ENCODE data around the gene RPL10. TPM values are rescaled to one million over a fixed set of nuclear protein-coding genes. Genes with fewer than 3 reads are reported as not detected.

Gene RPL10
- total RNA-seq, 1 donor from 2014 or later = 1,850 TPM

DNA sequence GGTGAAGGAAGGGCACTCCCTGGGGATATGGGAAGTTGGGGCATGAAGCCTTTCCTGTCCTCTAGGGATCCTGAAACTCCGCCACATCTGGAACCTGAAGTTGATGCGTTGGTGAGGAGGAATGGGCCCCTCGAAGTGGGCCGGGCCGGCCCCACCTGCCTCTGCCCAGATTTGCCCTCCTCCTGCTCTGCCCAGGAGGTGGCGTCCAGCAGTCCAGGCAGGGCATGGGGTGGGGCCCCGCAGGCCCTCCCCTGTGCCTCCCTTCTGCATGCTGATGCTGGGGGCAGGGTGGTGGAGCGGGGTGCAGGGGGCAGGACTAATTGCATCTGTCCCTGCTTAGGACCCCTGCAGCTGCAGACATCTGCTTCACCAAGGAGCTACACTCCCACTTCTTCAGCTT is 15.0 kb downstream of the RPL10 start:
- intact Hi-C loops (cut with micrococcal nuclease) = no loop called here
- Histone ChIP-seq H3K4me1 (peaks cover 27% of the 10 kb centered on the region), H3K27me3 (ENCODE audit: low read depth) (no peaks in the 10 kb centered on the region)

DNA sequence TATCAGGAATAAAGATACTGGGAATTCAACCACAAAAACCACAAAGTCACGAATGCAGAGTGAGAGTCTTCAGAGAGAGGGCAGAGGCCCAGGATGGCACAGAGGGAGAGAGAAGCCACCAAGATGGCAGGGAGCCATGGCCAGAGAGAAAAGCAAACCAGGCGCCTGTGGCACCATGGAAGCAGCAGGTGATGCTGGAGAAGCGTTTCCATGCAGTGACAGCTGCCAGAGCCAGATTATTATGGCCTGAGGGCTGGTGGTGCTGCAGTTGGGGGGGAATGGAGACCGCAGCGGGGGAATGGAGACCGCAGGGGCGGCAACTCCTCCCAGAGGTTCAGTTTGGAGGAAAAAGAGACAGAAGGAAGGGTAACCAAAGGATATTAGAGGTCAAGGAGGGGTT is 19.0 kb downstream of the RPL10 start:
- TF ChIP-seq, protein P1, sequence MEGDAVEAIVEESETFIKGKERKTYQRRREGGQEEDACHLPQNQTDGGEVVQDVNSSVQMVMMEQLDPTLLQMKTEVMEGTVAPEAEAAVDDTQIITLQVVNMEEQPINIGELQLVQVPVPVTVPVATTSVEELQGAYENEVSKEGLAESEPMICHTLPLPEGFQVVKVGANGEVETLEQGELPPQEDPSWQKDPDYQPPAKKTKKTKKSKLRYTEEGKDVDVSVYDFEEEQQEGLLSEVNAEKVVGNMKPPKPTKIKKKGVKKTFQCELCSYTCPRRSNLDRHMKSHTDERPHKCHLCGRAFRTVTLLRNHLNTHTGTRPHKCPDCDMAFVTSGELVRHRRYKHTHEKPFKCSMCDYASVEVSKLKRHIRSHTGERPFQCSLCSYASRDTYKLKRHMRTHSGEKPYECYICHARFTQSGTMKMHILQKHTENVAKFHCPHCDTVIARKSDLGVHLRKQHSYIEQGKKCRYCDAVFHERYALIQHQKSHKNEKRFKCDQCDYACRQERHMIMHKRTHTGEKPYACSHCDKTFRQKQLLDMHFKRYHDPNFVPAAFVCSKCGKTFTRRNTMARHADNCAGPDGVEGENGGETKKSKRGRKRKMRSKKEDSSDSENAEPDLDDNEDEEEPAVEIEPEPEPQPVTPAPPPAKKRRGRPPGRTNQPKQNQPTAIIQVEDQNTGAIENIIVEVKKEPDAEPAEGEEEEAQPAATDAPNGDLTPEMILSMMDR (IDR thresholded peaks at IDR 0.05; ENCODE audit: borderline replicate concordance) = no peak
- Histone ChIP-seq H3K4me1 (peaks cover 21% of the 10 kb centered on the region), H3K27ac (replicated peaks) (no peak overlapping the region), H3K27me3 (ENCODE audit: low read depth) (no peaks in the 10 kb centered on the region), H3K9me3 (replicated peaks) (no peaks in the 10 kb centered on the region), H3K36me3 (no peaks in the 10 kb centered on the region), H3K4me3 (no peak overlapping the region)
- no peak for DNase-seq
- intact Hi-C loops (cut with micrococcal nuclease) = no loop called here

More for the DNA sequence above, 15.0 kb downstream of the RPL10 start:
- DNase-seq = no peak
- TF ChIP-seq, protein P1 (IDR thresholded peaks at IDR 0.05; ENCODE audit: borderline replicate concordance) = no peak
- no peaks in the 10 kb centered on the region for H3K36me3 ChIP-seq
- H3K9me3 ChIP-seq (replicated peaks) = no peaks in the 10 kb centered on the region
- peak overlapping the region; percentile 98 for H3K27ac ChIP-seq (replicated peaks)
- no peak overlapping the region for H3K4me3 ChIP-seq

DNA sequence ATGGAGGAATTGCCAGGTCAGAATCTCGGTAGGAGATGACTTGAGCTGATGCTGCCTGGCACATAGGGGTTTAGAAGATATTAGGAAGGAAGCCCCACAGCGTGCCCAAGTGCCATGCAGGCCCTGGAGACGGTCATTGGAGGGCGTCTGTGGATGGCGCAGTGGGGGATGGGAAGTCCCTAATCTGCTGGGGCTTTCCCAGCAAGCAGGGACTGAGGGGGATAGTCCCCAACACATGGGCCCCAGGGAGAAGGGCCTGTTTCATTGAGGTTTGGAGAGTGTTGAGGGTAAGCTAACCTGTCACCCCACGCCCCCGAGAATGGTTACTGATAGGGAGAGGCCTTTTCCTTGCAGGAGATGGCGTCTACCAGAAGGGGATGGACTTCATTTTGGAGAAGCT is 21.0 kb downstream of the RPL10 start:
- Histone ChIP-seq H3K27me3 (ENCODE audit: low read depth) (no peaks in the 10 kb centered on the region), H3K36me3 (no peaks in the 10 kb centered on the region), H3K4me1 (peaks cover 10% of the 10 kb centered on the region), H3K27ac (replicated peaks) (peak overlapping the region; percentile 84), H3K4me3 (no peak overlapping the region), H3K9me3 (replicated peaks) (no peaks in the 10 kb centered on the region)
- intact Hi-C loops (cut with micrococcal nuclease) = no loop called here
- TF ChIP-seq, protein P1 (IDR thresholded peaks at IDR 0.05; ENCODE audit: borderline replicate concordance) = no peak
- no peak for DNase-seq

DNA sequence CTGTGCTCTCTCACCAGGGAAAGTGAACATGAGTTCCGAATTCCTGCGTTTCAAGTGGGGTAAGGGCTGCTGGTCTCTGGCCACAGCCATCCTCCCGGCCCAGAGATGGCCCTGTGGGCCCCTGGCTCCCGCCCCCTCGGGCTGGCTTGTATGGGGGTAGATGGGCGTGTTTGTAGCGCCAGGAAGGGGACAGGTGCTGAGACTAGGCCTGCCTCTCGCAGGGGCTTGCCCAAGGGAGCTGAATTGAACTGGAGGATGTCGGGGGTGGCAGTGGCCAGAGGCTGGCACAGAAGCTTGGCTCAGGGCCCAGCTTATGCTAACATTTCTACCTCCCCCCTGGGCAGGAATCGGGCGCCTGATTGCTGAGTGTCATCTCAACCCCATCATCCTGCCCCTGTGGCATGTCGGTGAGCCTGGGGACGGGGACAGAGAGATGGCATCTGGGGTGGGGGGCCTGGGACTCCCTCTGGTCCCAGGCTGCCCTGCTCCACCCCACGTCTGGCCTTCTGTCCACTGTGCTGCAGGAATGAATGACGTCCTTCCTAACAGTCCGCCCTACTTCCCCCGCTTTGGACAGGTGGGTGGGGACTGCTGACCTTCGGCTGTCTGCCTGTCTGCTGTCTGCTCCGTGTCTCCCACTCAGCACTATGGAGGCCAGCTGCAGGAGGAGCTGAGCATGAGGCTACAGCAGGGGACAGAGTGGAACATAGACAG is 21.7 kb downstream of the RPL10 start:
- DNase-seq = peak; percentile 46
- peak overlapping the region; percentile 60 for H3K4me3 ChIP-seq

DNA sequence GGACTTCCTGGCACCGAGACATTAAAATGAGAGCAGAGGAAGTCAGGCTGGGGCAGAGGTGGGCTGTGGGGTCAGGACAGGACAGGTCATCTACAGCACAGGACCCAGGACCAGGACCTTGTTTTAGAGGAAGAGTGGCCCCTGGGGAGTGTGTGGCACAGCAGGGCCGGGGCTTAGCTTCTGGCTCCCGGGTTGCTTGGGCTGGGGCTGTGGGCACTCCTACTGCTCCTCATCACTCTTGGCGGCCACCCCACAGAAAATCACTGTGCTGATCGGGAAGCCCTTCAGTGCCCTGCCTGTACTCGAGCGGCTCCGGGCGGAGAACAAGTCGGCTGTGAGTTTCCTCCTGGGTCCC is 22.2 kb downstream of the RPL10 start:
- intact Hi-C loops (cut with micrococcal nuclease) = no loop called here
- no peak for DNase-seq
- TF ChIP-seq, protein P1 (IDR thresholded peaks at IDR 0.05; ENCODE audit: borderline replicate concordance) = no peak
- Histone ChIP-seq H3K36me3 (no peaks in the 10 kb centered on the region), H3K27me3 (ENCODE audit: low read depth) (no peaks in the 10 kb centered on the region), H3K27ac (replicated peaks) (peak overlapping the region; percentile 84), H3K4me3 (peak overlapping the region; percentile 60), H3K9me3 (replicated peaks) (no peaks in the 10 kb centered on the region), H3K4me1 (peaks cover 10% of the 10 kb centered on the region)

More for the DNA sequence above, 21.7 kb downstream of the RPL10 start:
- Histone ChIP-seq H3K27me3 (ENCODE audit: low read depth) (no peaks in the 10 kb centered on the region), H3K36me3 (no peaks in the 10 kb centered on the region), H3K9me3 (replicated peaks) (no peaks in the 10 kb centered on the region), H3K4me1 (peaks cover 10% of the 10 kb centered on the region), H3K27ac (replicated peaks) (peak overlapping the region; percentile 84)
- intact Hi-C loops (cut with micrococcal nuclease) = no loop called here
- TF ChIP-seq, protein P1 (IDR thresholded peaks at IDR 0.05; ENCODE audit: borderline replicate concordance) = no peak
